Right renal cortex interstitium (tissue), 3 donors: Measurements from ENCODE around the gene RGS10. TPM values are rescaled to one million over a fixed set of nuclear protein-coding genes. Genes with fewer than 3 reads are reported as not detected.
"Not testable (repeated sequence)": the region's sequence is repeated elsewhere in the genome, so short reads cannot be mapped to it uniquely, and the experiment has no call there.

Experiments
- DNase-seq, 3 donors: peaks; one replicate each; pipeline ENCODE4 v3.0.0-alpha.2; 2013; ENCODE audit warnings: low read depth in 3 of 3, low spot score in 2 of 3
- polyA plus RNA-seq, 3 donors: library from polyadenylated mRNA; unstranded; fragments of 120-200 nt; gene quantifications; one replicate each; pipeline ENCODE4 v1.2.1, GENCODE V29; 2013; ENCODE audit not compliant: insufficient read length in 3 of 3

Gene RGS10, protein sequence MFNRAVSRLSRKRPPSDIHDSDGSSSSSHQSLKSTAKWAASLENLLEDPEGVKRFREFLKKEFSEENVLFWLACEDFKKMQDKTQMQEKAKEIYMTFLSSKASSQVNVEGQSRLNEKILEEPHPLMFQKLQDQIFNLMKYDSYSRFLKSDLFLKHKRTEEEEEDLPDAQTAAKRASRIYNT
- polyA plus RNA-seq, result 10 to 100 TPM; 31.4 to 36.3 (median 35.9) TPM

DNA sequence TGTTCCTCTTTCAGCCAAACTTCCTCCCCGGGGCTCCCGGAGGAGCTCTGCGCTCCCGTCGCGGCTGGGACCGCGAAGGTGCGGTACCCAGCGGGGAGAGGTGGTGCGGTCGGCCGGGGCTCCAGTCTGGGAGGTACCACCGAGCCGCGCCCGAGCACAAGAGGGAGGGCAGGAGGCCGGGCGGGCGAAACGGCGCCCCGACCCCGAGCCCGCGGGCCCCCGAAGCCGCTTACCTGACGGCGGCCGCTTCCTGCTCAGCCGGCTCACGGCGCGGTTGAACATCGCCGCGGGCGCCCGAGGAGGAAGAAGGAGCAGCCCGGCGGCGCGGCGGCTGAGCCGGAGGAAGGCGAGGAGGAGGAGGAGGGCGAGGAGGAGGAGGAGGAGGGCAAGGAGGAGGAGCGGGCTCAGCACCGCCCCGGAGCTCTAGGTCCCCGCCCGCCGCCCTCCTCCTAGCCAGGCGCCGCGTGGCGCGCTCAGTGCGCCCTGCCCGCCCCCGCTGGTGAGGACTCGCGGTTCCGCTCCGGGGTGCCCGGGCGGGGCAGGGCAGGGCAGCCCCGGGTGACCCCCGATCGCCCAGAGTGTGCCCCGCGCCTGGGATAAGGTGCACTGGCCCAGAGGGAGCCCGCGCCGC lies at the start of gene RGS10:
Gene RGS10, minus strand, starts transcription at position 363 of the 631 bp plus-strand sequence. Its CDS starts 81 bp downstream, at position 282.
- no peak for DNase-seq

DNA sequence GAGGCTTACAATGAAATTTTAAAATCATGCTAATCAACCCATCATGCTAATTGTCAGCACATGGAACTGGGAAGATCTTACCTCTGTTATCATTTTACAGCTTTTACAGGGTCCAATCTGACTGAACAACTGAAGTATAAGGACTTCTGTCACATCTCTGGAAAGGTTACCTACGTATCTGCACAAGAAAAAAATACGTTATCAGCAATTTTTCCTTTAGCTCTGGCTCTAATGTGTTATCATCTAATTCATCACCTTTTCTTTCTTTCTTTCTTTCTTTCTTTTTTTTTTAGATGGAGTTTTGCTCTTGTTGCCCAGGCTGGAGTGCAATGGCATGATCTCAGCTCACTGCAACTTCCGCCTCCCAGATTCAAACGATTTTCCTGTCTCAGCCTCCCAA lies 45.6 kb upstream of the RGS10 start:
- DNase-seq, result no peak

DNA sequence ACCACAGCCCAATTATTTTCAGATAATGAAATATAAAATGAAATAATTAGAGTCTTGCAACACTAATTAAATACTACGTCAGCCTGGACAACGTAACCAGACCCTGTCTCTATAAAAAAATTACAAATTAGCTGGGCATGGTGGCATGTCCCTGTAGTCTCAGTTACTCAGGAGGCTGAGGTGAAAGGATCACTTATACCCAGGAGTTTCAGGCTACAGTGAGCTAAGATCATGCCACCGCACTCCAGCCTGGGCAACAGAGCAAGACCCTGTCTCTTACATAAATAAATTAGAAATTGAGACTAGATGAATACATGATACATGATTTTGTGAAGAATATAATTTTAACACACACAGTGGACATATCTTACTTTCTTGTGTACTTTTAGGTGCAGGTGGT lies 35.8 kb upstream of the RGS10 start:
- no peak for DNase-seq

DNA sequence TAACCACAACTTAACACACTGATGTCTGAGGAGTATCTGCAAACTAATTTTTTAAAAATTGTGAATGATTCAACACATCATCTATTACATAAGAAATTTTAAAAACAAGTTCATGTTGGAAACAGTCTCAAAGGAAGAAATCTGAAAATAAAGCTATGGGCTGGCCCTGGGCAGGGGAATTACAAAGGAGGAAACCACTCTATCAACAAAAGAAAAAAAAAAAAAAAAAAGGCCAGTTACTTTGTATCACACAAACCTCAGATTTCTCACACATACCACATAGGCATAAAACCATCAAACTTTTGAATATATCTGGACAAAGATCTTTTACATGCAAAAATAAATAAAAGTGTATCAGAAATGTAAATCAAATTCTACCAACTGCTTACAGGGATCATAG lies 33.5 kb upstream of the RGS10 start:
- DNase-seq, result no peak

DNA sequence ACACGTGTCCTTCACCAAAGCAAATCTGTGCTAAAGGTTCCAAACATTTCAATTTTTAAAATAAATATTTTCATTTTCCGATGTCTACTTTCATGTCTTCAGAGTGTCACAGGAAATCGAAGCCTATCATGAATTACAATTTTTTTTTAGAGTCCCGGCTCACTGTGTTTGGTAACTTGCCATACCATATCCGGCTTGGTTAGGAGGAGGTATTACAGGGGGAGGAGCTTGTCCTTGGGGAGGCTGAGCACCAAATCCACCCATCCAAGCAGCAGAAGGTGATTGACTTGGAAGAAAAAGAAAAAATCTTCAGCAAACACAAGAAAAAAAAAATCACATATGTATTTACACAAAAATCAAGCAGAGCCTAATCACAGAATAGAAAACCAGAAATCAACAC lies 33.0 kb upstream of the RGS10 start:
- DNase-seq, result no peak

DNA sequence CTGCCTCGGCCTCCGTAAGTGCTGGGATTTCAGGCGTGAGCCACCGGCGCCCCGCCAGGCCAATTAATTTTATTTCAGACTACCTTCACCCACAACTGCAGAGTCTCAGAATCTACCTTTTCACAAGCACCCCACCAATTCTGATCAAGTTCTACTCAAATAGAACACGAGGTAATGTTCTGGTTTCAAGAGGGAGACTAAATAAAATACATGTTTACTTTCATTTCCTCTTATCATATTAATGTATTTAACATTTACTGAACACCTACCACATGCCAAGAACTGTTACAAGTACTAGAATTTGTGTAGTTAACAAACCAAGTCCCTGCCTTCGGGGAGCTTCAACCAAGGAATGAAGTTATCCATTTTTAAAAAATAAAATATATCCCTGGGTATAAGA lies 25.5 kb upstream of the RGS10 start:
- DNase-seq, result no peak

DNA sequence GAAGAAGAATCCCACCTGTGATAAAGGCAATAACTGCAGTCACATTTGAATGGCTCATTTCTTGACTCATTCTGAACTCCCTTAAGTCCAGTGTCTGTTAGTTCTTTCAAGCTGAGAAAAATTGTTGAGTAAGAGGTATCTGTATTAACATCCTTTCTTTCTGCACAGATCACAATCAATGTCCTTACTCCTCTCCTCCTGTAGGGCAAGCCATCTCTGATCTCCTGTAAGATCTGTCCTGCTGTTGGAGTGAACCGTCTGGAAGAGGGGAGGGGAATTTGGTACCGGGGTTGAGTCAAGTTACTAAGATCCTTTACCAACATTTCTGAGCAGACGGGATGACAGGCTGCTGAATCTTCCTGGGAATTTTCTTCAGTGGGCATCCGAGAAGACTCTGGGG lies 19.6 kb upstream of the RGS10 start:
- no peak for DNase-seq

DNA sequence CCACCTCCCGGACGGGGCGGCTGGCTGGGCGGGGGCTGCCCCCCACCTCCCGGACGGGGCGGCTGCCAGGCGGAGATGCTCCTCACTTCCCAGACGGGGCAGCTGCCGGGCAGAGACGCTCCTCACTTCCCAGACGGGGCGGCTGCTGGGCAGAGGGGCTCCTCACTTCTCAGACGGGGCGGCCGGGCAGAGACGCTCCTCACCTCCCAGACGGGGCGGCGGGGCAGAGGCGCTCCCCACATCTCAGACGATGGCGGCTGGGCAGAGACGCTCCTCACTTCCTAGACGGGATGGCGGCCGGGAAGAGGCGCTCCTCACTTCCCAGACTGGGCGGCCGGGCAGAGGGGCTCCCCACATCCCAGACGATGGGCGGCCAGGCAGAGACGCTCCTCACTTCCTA lies 17.0 kb upstream of the RGS10 start:
- not testable (repeated sequence) for DNase-seq

DNA sequence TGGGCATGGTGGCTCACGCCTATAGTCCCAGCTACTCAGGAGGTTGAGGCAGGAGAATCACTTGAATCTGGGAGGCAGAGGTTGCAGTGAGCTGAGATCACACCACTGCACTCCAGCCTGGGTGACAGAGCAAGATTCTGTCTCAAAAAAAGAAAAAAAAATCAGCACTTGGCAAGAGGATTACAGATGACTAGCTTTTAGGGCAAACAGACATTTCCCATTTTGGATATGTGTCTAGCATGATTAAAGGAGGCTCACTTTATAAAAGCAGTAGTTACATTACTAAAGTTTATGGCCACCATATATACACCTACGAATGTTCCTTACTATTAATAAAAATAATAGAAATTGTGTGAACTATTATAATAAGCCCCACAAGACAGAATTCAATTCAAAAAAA lies 13.6 kb upstream of the RGS10 start:
- DNase-seq, result not testable (repeated sequence)

DNA sequence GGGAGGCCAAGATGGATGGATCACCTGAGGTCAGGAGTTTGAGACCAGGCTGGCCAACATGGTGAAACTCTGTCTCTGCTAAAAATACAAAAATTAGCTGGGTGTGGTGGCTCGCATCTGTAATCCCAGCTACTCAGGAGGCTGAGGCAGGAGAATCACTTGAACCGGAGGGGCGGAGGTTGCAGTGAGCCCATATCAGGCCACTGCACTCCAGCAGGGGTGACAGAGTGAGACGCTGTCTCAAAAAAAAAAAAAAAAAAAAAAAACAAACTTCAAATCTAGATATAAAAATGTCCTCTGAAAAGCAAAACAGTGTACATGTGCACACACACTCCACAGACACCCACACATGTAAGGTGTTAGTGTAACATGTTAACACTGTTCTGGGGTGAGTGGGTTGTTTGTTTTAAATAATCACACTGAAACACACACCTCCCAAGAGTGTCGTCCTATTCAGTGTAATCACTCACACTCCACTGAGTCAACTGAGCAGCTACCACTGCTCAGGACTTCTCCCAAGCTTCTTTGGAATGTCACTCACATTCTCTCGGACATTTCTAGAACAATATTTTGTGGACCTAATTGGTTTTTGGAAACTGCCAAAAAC lies 12.8 kb upstream of the RGS10 start:
- no peak for DNase-seq

DNA sequence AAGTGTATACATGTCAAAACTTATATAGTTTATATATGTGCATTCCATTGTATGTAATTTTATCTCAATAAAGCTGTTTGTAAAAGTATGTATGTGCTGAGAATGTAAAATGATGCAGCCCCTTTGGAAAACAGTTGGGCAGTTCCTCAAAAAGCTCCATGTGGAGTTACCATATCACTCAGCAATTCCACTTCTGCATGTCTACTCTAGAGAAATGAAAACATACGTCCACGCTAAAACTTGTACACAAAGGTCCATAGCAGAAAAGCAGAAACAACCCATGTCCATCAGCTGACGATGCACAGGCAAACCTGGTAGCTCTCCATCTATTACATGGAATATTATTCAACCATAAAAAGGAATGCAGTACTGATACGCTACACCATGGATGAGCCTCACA lies 8.3 kb upstream of the RGS10 start:
- DNase-seq, result no peak

DNA sequence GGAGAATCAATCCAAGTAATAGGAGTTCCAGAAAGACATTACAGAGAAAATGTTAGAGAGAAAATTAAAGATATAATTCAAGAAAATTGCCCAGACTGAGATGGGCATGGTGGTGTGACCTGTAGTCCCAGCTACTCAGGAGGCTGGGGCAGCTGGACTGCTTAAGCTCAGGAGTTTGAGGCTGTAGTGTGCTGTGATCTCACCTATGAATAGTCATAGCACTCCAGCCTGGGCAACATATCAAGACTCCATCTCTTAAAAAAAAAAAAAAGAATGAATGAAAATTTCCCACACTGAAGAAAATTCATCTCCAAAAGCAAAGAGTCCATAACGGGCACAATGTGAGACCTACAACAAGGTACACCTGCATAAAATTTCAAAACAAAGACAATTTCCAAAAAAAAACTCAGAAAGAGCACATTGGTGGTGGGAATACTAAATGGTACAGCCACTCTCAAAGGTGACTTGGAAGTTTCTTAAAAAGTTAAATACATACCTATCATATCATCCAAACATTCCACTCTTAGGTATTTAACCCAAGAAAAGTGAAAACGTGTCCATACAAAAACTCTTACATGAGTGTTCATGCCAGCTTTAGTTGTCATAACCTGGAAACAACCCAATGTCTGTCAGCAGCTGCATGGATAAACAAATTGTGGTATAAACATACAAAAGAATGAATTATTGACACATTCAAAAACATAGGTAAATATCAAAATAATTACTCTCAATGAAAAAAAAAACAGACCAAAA lies 6.9 kb upstream of the RGS10 start:
- DNase-seq, result no peak

DNA sequence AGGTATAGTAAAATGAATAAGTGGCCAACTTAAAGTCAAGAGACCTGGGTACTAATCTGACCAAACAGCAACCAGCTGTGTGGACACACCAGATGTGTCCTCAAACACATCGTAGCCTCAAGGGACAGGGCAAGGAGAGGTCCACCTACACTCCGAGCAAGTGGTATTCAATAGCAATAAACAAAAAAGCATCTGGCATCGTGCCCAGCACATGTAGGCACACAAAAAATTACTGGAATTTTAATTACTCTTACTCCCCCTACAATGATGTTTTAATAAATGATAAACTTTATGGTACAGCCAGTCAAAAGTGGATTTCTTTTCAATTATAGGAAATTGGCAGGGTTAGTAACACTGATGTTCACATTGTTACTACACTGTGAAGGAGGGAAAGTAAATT lies 3.5 kb upstream of the RGS10 start:
- no peak for DNase-seq

DNA sequence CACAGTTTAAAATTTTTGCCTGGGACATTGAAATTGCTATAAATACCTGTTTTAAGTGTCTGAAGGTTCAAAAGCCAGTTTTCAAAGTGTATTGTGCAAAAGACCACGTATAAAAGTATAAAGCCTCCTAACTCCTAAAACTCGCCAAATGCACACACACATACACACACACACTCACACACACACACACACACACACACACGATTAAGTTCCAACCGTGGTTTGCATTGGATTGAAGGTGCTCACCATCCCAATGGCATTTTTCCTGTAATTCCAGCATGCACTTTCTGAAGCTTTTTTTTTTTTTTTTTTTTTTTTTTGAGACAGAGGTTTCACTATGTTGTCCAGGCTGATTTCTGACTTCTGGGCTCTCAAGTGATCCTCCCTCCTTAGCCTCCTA lies 2.8 kb upstream of the RGS10 start:
- no peak for DNase-seq

DNA sequence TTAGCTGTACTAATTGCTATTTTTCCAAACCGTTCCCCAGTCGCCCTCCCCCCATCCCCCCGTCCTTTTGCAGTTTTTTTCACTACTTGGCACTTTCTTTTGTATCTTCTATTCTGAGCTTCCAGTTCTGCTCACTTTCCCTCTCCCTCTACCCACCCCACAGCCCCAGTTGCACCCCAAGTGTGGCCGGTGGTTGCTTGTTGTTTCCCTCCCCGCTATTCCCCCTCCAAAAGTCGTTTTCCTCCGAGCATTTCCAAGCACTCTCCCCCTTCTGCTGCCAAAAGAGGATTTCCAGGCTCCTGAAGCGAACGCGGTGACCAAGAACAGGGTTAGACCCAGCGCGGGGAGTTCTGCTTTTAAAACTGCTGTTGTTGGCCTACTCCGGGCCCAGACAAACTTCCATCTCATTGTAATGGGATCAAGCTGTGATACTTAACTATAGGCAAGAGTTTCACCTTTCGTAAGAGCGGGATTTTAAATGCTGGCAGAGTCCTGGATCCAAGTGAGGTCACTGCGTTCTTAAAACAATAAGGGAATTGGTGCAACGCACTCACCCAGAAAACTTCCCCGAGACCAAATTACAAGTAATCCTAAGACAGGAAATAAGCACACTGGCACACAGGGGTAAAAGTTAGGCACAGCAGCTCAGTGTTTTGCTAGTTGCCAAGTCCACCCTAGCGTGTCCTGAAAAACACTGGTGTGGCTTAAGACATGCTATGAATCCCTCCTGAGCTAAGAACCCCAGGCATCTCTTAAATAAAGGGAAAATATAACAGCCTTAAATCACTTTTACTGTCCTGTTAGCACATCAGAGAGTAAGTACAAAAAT lies 1.5 kb upstream of the RGS10 start:
- no peak for DNase-seq

DNA sequence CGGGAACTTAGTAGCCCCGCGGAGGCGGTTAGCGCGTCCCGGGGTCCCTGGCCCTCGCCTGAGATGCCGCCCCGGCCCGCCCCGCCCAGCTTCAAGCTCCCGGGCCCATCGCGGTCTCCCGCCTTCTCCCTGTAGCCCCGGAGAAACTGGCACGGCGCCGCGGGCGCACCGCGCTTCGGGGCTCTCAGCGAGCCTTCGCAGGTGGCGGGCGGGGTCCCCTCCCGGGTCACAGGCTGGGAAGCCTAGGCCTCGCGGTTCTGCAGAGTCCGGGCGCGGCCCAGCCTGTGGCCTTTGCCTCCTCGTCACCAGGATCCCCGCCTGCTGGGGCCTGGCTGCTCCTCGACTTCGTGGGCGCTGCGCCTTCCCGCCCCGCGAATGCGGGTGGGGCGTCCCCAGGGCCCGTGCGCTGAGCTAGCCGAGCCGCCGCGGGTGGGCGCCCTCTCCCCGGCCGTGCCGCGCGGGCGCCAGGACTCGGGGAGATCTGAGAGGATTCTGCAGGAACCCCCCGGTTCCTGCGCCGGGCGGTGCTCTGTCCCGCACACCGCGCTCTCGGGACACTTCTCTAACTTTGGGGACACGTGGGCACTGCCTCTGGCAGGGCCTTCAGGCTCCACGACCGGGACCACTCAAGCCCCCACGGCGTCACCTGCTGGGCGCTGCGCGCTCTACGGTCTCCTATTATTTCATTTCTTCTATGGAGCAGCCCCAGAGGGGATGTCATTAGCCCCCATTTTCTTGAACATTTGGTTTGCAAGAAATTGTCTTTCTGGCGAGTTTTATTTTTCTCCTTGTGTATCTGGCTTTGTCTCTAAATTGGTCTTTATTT lies 682 bp upstream of the RGS10 start:
- DNase-seq, result no peak

DNA sequence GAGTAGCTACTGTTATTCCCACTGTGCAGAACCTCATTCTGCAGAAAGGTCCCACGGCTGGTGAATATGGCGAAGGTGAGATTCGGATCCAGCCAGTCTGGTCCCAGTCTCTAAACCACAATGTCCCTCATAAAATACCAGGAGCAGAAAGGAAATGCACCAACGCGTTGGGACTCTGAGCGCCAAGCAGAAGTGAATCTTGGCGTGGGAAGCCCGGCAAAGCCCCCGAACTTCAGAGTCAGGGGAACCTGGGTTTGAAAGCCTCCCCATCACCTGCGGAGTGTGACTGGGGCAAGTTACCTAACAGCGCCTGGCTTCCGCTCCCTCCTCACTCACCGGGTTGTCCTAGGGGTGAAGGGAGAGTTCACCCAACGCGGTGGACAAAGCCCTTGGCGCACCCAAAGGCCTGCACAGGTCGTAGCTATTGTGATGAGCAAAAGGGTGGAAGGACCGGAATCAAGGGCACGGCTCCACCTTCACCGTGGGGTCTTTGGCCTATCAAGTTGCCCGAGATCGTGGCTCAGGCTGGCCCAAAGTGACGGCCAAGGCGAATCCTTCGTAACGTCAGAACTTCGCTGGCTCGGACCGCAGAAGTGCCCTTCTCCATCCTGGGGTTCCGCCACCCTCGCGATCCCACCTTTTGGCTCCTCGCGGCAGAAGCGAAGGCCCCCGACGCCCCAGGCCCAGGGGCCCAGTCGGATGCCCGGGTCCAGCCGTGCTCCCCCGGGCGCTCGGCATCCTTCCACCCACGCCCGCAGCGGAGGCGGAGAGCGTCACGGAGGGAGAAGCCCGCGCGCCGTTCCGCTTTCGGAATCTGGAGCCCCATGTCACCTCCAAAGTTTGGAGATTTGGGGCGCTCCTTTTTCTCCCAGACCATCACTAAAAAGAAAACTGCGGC lies 811 bp downstream of the RGS10 start:
- DNase-seq, result no peak

DNA sequence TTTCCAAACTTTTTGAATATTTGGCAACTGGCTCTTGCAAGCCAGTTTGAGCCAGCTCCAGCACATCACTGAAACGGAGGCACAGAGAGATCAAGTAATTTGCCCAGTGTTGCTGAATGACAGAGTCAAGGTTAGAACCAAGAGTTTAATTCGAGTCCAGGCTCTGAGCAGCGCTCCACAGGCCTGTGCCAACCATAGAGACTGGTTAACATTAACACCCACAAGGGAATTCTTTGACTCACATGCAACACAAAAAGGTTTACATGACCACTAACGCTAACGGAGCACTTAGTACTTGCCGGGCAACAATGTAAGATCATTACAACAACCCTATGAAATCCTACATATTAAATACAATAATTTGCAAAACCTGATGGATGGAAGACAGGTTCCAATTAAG lies 1.5 kb downstream of the RGS10 start:
- no peak for DNase-seq

DNA sequence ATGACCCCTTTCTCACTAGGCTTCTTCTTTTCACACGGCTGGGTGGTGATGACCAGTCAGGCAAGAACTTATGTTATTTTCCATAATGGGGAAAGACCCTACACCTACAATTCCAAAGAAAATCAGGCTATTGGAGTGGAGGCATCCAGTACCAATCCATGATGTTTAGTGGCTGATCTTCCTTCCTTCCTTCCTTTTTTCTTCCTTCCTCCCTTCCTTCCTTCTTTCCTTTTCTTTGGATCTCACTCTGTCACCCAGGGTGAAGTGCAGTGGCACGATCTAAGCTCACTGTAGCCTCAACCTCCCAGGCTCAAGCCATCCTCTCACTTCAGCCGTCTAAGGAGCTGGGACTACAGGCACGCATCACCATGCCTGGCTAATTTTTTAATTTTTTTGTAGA lies 2.5 kb downstream of the RGS10 start:
- DNase-seq, result no peak
